Heart right ventricle (tissue), 16 donors: ENCODE results near the gene PRKAR1B. TPM values are rescaled to one million over a fixed set of nuclear protein-coding genes. Genes with fewer than 3 reads are reported as not detected.
A peak's percentile ranks its signal among the peaks of the same experiment; 100 is the strongest.

ENCODE experiments used
- ATAC-seq, 8 donors: fragments of 200-7000 bp; cut with Tn5 transposase; one replicate each; pipeline ENCODE4 v1.9.1; 2020; ENCODE audit warnings: mild to moderate bottlenecking in 8 of 8, moderate library complexity in 8 of 8, moderate number of reproducible peaks in 1 of 8
- DNase-seq, 2 donors: peaks; one replicate each; pipeline ENCODE4 v3.0.0-alpha.2; 2020
- H3K27ac ChIP-seq, 10 donors: fragments of 200-600 bp; sonication (generic) in 2 of 10; one replicate each; pipeline versions ENCODE4 v1.5.0 to v1.8.0; 2020 to 2022; ENCODE audit warnings: mild to moderate bottlenecking in 3 of 10
- H3K27me3 ChIP-seq, 7 donors: fragments of 200-600 bp; one replicate each; pipeline ENCODE4 v1.8.0; 2021 to 2022; ENCODE audit warnings: mild to moderate bottlenecking in 2 of 7
- H3K36me3 ChIP-seq, 9 donors: fragments of 200-600 bp; sonication (generic) in 1 of 9; one replicate each; pipeline versions ENCODE4 v1.5.0 to v1.8.0; 2020 to 2022; ENCODE audit warnings: mild to moderate bottlenecking in 2 of 9
- H3K4me1 ChIP-seq, 9 donors: fragments of 200-600 bp; sonication (generic) in 1 of 9; one replicate each; pipeline versions ENCODE4 v1.5.0 to v1.8.0; 2020 to 2022; ENCODE audit warnings: mild to moderate bottlenecking in 4 of 9
- H3K4me3 ChIP-seq, 10 donors: fragments of 200-600 bp; sonication (generic) in 2 of 10; one replicate each; pipeline versions ENCODE4 v1.5.0 to v1.8.0; 2020 to 2022; ENCODE audit warnings: mild to moderate bottlenecking in 7 of 10, moderate library complexity in 2 of 10
- H3K9me3 ChIP-seq, 11 donors: fragments of 200-600 bp in 10 of 11; sonication (generic) in 2 of 11; one replicate each; pipeline versions ENCODE4 v1.5.0 to v1.8.0; 2013 to 2022; ENCODE audit warnings: mild to moderate bottlenecking in 2 of 11, control low read depth in 1 of 11, moderate library complexity in 1 of 11
- CTCF ChIP-seq, 9 donors: fragments of 200-600 bp; sonication (generic) in 2 of 9; IDR thresholded peaks; one replicate each; pipeline versions ENCODE4 v1.5.0 to v1.8.0; 2021 to 2022; ENCODE audit warnings: antibody characterized with exemption in 9 of 9, mild to moderate bottlenecking in 5 of 9, moderate library complexity in 1 of 9
- WGBS, 2 donors: extraction: QIAGEN DNeasy Blood & Tissue Kit; methylation state at CpG; one replicate each; pipeline ENCODE4 v1.1.7; 2013; ENCODE audit warnings: inconsistent platforms in 1 of 2; 5-methylcytosine and 5-hydroxymethylcytosine counted together
- intact Hi-C, 10 donors: fragments of 100-400 bp; cut with DNase I; formaldehyde crosslinking; loops; one replicate each; pipeline versions ENCODE4 v1.11.1 to v1.14.2; 2022
- polyA plus RNA-seq, 2 donors: library from polyadenylated mRNA; stranded (reverse); fragments of 200-250 nt; gene quantifications; one replicate each; pipeline ENCODE4 v1.2.3, GENCODE V29; 2013
- total RNA-seq, 10 donors: library from RNA; stranded (reverse); fragmentation: NEBNext Ultra II Directional in 3 of 10; extraction: Animal tissue kit (Norgen Biotek cat#: 25700) in 3 of 10; gene quantifications; one replicate each; pipeline versions ENCODE4 v1.2.1 to v1.2.4, GENCODE V29; 2021 to 2023
- donor health status: Arrhythmogenic right ventricular cardiomyopathy.
- donor health status: ischemic (EF 13 %, LVEDD 7.1; RV severe dilation, severe dysfunction).
- donor health status: healthy with polysubstance abuse.
- donor health status: DM: no; HTN: yes; CAD: no.
- donor health status: DM: no; HTN: no; CAD: no.
- donor health status: ischemic (EF 25% LVEDD 6.9; RV normal size, moderate dysfunction).
- donor health status: ischemic (EF 25% LVEDD 5.7; RV mildly dilated, moderate dysfunction).
- donor health status: healthy.
- donor health status: DM: yes; HTN: yes; CAD: no.
- donor health status: Ischemic cardiomyopathy.
- donor health status: ischemic (EF 35%, LVEDD 5.7; RV mildly dilated, moderate dysfunction).
- donor health status: nonischemic (EF 11% LVEDD 7.7; RV severe dilation, severe dysfunction).
- donor health status: DM: yes; HTN: yes; CAD: no.
- donor health status: PGD.
- donor health status: ischemic (EF 29% LVEDD 5.4; RV normal size, mild dysfunction).
- donor health status: nonischemic (EF 23%, LVEDD 6.1; RV moderate dilation, normal function).

PRKAR1B gene
- total and polyA plus RNA-seq, 12 donors, result 5.0 to 24.5 (median 20.6) TPM

- Histone ChIP-seq H3K27me3 (no peaks in the 10 kb centered on the region), H3K4me1 (peaks cover 9 to 38% (median 21%) of the 10 kb centered on the region in 9 donors), H3K4me3 (no peak overlapping the region), H3K9me3 (no peaks in the 10 kb centered on the region), H3K27ac (peak overlapping the region in 1 of 10 donors; percentile 3), H3K36me3 (no peaks in the 10 kb centered on the region)
- ATAC-seq, result peak in 2 of 8 donors; percentile 24 to 46
- TF ChIP-seq CTCF (IDR thresholded peaks at IDR 0.05), result no peak
- no peak for DNase-seq
- intact Hi-C loops, result no loop called here
- 85 to 90% methylated on average over 26 of the region's 26 CpGs for WGBS, 2 donors
Observed at GRCh38 chr7:564176-564865, 162.8 kb downstream of the PRKAR1B start.

- Histone ChIP-seq H3K27me3 (no peaks in the 10 kb centered on the region), H3K4me1 (peaks cover 6 to 31% (median 17%) of the 10 kb centered on the region in 9 donors), H3K27ac (no peak overlapping the region), H3K9me3 (no peaks in the 10 kb centered on the region), H3K36me3 (no peaks in the 10 kb centered on the region), H3K4me3 (no peak overlapping the region)
- 85 to 92% methylated on average over 11 of the region's 11 CpGs for WGBS, 2 donors
- DNase-seq (peak in 1 of 2 donors; percentile 9), ATAC-seq (no peak)
- no peak for TF ChIP-seq CTCF (IDR thresholded peaks at IDR 0.05)
- intact Hi-C loops, result no loop called here
Observed at GRCh38 chr7:563629-564170, 163.4 kb downstream of the PRKAR1B start.

GRCh38 chr7:562789-563628, 164.1 kb downstream of the PRKAR1B start:
- H3K36me3 ChIP-seq, result no peaks in the 10 kb centered on the region
- no peak for TF ChIP-seq CTCF (IDR thresholded peaks at IDR 0.05)
- no peaks in the 10 kb centered on the region for H3K27me3 ChIP-seq
- no peaks in the 10 kb centered on the region for H3K9me3 ChIP-seq
- WGBS, 2 donors, result 96 to 97% methylated on average over 17 of the region's 17 CpGs
- ATAC-seq (no peak), DNase-seq (no peak)
- no peak overlapping the region for H3K4me3 ChIP-seq
- no peak overlapping the region for H3K27ac ChIP-seq
- peaks cover 1 to 29% (median 10%) of the 10 kb centered on the region in 9 donors for H3K4me1 ChIP-seq
- intact Hi-C loops, result no loop called here

- Histone ChIP-seq H3K9me3 (no peaks in the 10 kb centered on the region), H3K4me3 (no peak overlapping the region), H3K27ac (no peak overlapping the region), H3K36me3 (no peaks in the 10 kb centered on the region), H3K4me1 (peaks cover 0 to 31% (median 8%) of the 10 kb centered on the region in 9 donors), H3K27me3 (no peaks in the 10 kb centered on the region)
- no peak for DNase-seq
- ATAC-seq, result no peak
- no peak for TF ChIP-seq CTCF (IDR thresholded peaks at IDR 0.05)
- intact Hi-C loops, result no loop called here
- 90 to 92% methylated on average over 7 of the region's 7 CpGs for WGBS, 2 donors
Observed at GRCh38 chr7:562374-562675, 164.8 kb downstream of the PRKAR1B start.
